ENCODE measurements around the gene GRIP2.

GRIP2 gene

GRCh38 chr3:14539742-14540491 is at the start of gene GRIP2:
TSS of gene GRIP2 (minus strand) at chr3:14540342. CDS start at chr3:14540308, 34 bp downstream.
- H3K4me3 ChIP-seq (ENCODE audit: low read depth in 1 of 2, low read length in 2 of 2): no peak within 1 kb of the TSS
- H3K4me1 ChIP-seq (ENCODE audit: control insufficient read depth in 1 of 2, insufficient read depth in 2 of 2, low read length in 2 of 2): no peaks in the 10 kb centered on the region
- H3K27ac ChIP-seq (ENCODE audit: low read length): no peak within 1 kb of the TSS

DNA sequence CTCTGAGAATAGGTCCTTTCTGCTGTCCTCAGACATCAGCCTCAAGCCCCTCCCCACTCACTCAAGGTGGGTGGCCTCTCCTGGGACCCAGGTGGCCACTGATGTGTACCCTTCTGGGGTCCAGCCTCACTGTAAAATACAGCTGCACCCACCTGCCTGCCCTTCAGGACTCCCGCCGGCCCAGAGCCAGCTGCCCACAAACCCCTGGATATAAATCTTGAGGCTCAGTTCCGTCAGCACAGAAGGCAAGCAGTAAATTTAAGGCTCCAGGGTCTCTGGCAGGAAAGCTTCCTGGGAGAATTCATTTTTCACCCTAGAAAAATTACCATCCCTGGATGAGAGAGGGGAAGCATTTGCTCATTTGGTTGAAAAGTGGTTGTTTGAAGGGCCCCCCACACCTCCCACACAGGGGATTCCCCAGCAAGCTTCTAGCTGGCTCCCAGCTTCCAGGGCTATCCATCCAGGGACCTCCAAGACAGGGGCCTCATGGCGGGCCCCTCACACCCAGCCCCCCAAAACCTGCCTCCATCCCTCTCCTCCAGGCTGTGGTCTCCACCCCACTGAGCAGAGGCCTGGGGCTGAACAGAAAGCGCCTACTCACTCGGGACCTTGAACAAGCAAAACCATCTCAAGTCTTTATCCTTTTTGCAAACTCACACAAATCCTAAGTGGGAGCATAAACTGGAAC is 48.4 kb upstream of the GRIP2 start:
- Histone ChIP-seq H3K27ac (ENCODE audit: low read length) (no peak overlapping the region), H3K4me3 (ENCODE audit: low read depth in 1 of 2, low read length in 2 of 2) (no peak overlapping the region), H3K4me1 (ENCODE audit: control insufficient read depth in 1 of 2, insufficient read depth in 2 of 2, low read length in 2 of 2) (no peaks in the 10 kb centered on the region), H3K9me3 (ENCODE audit: control insufficient read depth in 1 of 2, low read length in 2 of 2) (no peaks in the 10 kb centered on the region), H3K36me3 (ENCODE audit: control insufficient read depth in 1 of 2, insufficient read depth in 2 of 2, low read length in 2 of 2) (no peaks in the 10 kb centered on the region), H3K27me3 (ENCODE audit: low read depth, low read length) (no peaks in the 10 kb centered on the region)

More at GRCh38 chr3:14539742-14540491, at the start of gene GRIP2:
- Histone ChIP-seq H3K36me3 (ENCODE audit: control insufficient read depth in 1 of 2, insufficient read depth in 2 of 2, low read length in 2 of 2) (no peaks in the 10 kb centered on the region), H3K27me3 (ENCODE audit: low read depth, low read length) (no peaks in the 10 kb centered on the region), H3K9me3 (ENCODE audit: control insufficient read depth in 1 of 2, low read length in 2 of 2) (no peaks in the 10 kb centered on the region)

- Histone ChIP-seq H3K9me3 (ENCODE audit: control insufficient read depth in 1 of 2, low read length in 2 of 2) (no peaks in the 10 kb centered on the region), H3K4me1 (ENCODE audit: control insufficient read depth in 1 of 2, insufficient read depth in 2 of 2, low read length in 2 of 2) (no peaks in the 10 kb centered on the region), H3K36me3 (ENCODE audit: control insufficient read depth in 1 of 2, insufficient read depth in 2 of 2, low read length in 2 of 2) (no peaks in the 10 kb centered on the region), H3K27ac (ENCODE audit: low read length) (no peak overlapping the region), H3K27me3 (ENCODE audit: low read depth, low read length) (no peaks in the 10 kb centered on the region), H3K4me3 (ENCODE audit: low read depth in 1 of 2, low read length in 2 of 2) (no peak overlapping the region)
Observed at GRCh38 chr3:14587740-14588360, 47.7 kb upstream of the GRIP2 start.

- Histone ChIP-seq H3K27ac (ENCODE audit: low read length) (no peak overlapping the region), H3K27me3 (ENCODE audit: low read depth, low read length) (no peaks in the 10 kb centered on the region)
Observed at GRCh38 chr3:14586611-14587010, 46.5 kb upstream of the GRIP2 start.

DNA sequence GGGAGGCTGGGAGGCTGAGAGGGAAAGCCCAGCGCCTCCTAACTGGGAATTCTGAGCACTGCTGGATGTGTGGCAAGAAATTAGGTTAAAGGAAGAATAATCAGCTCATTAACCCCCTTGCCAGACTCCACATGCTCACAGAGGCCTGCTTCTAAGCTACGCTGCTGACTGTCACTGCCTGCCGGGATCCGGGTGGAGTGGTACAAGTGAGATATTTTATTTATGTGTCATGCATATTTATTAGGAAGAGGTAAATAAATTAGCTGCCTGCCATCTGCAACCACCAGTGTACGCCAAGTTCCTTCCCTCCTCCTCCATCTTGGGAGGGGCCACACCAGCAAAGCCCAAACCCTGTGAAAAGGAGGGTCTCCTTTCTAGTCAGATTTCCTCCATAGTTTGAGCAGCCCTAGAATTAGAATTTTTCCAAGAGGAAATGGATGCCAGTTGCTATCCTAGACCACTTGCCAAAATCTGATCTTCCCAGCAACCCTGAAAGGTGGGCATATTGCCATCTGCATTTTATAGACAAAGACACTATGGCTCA is 43.5 kb upstream of the GRIP2 start:
- Histone ChIP-seq H3K4me3 (ENCODE audit: low read depth in 1 of 2, low read length in 2 of 2) (no peak overlapping the region), H3K4me1 (ENCODE audit: control insufficient read depth in 1 of 2, insufficient read depth in 2 of 2, low read length in 2 of 2) (no peaks in the 10 kb centered on the region), H3K27me3 (ENCODE audit: low read depth, low read length) (no peaks in the 10 kb centered on the region), H3K27ac (ENCODE audit: low read length) (no peak overlapping the region), H3K9me3 (ENCODE audit: control insufficient read depth in 1 of 2, low read length in 2 of 2) (no peaks in the 10 kb centered on the region), H3K36me3 (ENCODE audit: control insufficient read depth in 1 of 2, insufficient read depth in 2 of 2, low read length in 2 of 2) (no peaks in the 10 kb centered on the region)

More at GRCh38 chr3:14586611-14587010, 46.5 kb upstream of the GRIP2 start:
- no peaks in the 10 kb centered on the region for H3K4me1 ChIP-seq (ENCODE audit: control insufficient read depth in 1 of 2, insufficient read depth in 2 of 2, low read length in 2 of 2)
- H3K36me3 ChIP-seq (ENCODE audit: control insufficient read depth in 1 of 2, insufficient read depth in 2 of 2, low read length in 2 of 2): no peaks in the 10 kb centered on the region
- H3K4me3 ChIP-seq (ENCODE audit: low read depth in 1 of 2, low read length in 2 of 2): no peak overlapping the region
- H3K9me3 ChIP-seq (ENCODE audit: control insufficient read depth in 1 of 2, low read length in 2 of 2): no peaks in the 10 kb centered on the region

- Histone ChIP-seq H3K4me1 (ENCODE audit: control insufficient read depth in 1 of 2, insufficient read depth in 2 of 2, low read length in 2 of 2) (no peaks in the 10 kb centered on the region), H3K36me3 (ENCODE audit: control insufficient read depth in 1 of 2, insufficient read depth in 2 of 2, low read length in 2 of 2) (no peaks in the 10 kb centered on the region), H3K27ac (ENCODE audit: low read length) (no peak overlapping the region), H3K27me3 (ENCODE audit: low read depth, low read length) (no peaks in the 10 kb centered on the region), H3K9me3 (ENCODE audit: control insufficient read depth in 1 of 2, low read length in 2 of 2) (no peaks in the 10 kb centered on the region), H3K4me3 (ENCODE audit: low read depth in 1 of 2, low read length in 2 of 2) (no peak overlapping the region)
Observed at GRCh38 chr3:14582045-14582410, 41.9 kb upstream of the GRIP2 start.

DNA sequence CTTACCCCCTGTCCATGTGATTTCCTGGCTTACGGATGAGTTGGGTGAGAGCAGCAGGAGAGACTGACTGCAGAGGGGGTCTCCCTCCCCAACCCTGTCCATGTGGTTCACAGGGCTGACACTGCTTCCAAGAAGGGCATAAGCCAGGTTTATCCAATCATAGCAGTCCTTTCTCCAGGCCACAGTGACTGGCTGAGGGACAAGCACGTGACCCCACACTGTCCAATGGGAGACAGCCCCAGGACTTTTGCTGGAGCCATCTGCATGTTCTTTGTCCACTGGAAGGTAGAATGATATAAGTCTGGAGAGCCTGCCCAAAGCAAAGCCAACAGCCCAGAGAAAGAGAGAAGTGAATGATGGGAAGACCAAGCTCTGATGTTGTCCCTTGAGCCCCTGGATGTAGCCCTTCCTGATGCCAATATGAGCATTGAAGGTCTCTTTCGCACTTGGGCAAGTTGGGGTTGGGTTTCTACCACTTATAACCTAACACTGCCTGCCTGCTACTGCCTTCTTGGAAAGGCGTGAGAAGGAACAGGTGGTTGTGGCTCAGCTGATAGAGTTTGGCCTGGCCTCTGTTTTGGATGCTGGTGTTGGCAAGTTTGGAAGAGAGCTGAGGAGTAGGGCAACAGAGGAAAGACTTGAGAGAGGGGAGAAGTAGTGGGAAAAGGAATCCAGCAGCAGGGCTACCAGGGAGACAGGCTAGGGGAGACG is 41.3 kb upstream of the GRIP2 start:
- no peak overlapping the region for H3K27ac ChIP-seq (ENCODE audit: low read length)
- H3K9me3 ChIP-seq (ENCODE audit: control insufficient read depth in 1 of 2, low read length in 2 of 2): no peaks in the 10 kb centered on the region
- no peaks in the 10 kb centered on the region for H3K4me1 ChIP-seq (ENCODE audit: control insufficient read depth in 1 of 2, insufficient read depth in 2 of 2, low read length in 2 of 2)
- H3K36me3 ChIP-seq (ENCODE audit: control insufficient read depth in 1 of 2, insufficient read depth in 2 of 2, low read length in 2 of 2): no peaks in the 10 kb centered on the region
- H3K27me3 ChIP-seq (ENCODE audit: low read depth, low read length): no peaks in the 10 kb centered on the region
- H3K4me3 ChIP-seq (ENCODE audit: low read depth in 1 of 2, low read length in 2 of 2): no peak overlapping the region

- Histone ChIP-seq H3K4me1 (ENCODE audit: control insufficient read depth in 1 of 2, insufficient read depth in 2 of 2, low read length in 2 of 2) (no peaks in the 10 kb centered on the region), H3K36me3 (ENCODE audit: control insufficient read depth in 1 of 2, insufficient read depth in 2 of 2, low read length in 2 of 2) (no peaks in the 10 kb centered on the region), H3K27ac (ENCODE audit: low read length) (no peak overlapping the region), H3K4me3 (ENCODE audit: low read depth in 1 of 2, low read length in 2 of 2) (no peak overlapping the region), H3K9me3 (ENCODE audit: control insufficient read depth in 1 of 2, low read length in 2 of 2) (no peaks in the 10 kb centered on the region), H3K27me3 (ENCODE audit: low read depth, low read length) (no peaks in the 10 kb centered on the region)
Observed at GRCh38 chr3:14577897-14578296, 37.8 kb upstream of the GRIP2 start.

DNA sequence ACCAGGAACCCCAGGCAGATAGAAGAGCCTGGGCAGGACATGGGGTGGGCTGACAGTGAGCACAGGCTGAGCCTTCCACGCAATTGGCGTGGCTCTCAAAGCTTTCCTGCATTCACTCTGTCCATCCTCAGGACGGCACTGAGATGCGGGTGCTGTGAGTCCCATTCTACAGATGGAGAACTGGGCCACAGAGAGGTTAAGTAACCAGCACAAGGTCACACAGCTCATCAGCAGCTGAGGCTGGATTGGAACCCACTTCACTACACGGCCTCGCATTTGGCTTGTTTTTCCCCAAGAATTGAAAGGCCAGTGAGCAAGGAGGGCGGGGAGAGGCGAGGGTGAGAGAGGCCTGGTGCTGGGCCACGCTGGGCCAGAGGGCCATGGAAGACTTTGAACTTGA is 36.0 kb upstream of the GRIP2 start:
- no peak overlapping the region for H3K27ac ChIP-seq (ENCODE audit: low read length)
- no peaks in the 10 kb centered on the region for H3K9me3 ChIP-seq (ENCODE audit: control insufficient read depth in 1 of 2, low read length in 2 of 2)
- no peaks in the 10 kb centered on the region for H3K4me1 ChIP-seq (ENCODE audit: control insufficient read depth in 1 of 2, insufficient read depth in 2 of 2, low read length in 2 of 2)
- no peaks in the 10 kb centered on the region for H3K27me3 ChIP-seq (ENCODE audit: low read depth, low read length)
- H3K4me3 ChIP-seq (ENCODE audit: low read depth in 1 of 2, low read length in 2 of 2): no peak overlapping the region
- H3K36me3 ChIP-seq (ENCODE audit: control insufficient read depth in 1 of 2, insufficient read depth in 2 of 2, low read length in 2 of 2): no peaks in the 10 kb centered on the region

DNA sequence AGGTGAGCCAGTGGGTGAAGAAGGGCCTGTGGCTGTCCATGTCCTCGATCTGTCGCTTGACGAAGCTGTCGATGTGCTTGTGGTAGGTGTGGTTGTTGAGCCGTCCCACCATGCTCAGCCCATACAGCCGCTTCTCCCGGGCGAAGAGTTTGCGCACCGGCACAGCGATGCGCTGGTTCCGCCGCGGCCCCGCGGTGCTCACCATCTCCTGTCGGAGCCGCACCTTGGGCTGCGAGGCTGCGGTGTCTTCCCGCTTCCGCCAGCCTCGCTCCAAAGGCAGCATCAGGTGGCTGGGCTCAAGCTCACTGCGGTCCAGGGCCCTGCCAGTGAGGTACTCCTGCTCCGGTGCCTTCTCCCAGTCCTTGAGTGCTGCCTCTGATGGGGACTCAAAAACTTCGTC is 34.0 kb upstream of the GRIP2 start:
- Histone ChIP-seq H3K4me1 (ENCODE audit: control insufficient read depth in 1 of 2, insufficient read depth in 2 of 2, low read length in 2 of 2) (no peaks in the 10 kb centered on the region), H3K4me3 (ENCODE audit: low read depth in 1 of 2, low read length in 2 of 2) (no peak overlapping the region), H3K36me3 (ENCODE audit: control insufficient read depth in 1 of 2, insufficient read depth in 2 of 2, low read length in 2 of 2) (no peaks in the 10 kb centered on the region), H3K27me3 (ENCODE audit: low read depth, low read length) (no peaks in the 10 kb centered on the region), H3K9me3 (ENCODE audit: control insufficient read depth in 1 of 2, low read length in 2 of 2) (no peaks in the 10 kb centered on the region), H3K27ac (ENCODE audit: low read length) (no peak overlapping the region)

DNA sequence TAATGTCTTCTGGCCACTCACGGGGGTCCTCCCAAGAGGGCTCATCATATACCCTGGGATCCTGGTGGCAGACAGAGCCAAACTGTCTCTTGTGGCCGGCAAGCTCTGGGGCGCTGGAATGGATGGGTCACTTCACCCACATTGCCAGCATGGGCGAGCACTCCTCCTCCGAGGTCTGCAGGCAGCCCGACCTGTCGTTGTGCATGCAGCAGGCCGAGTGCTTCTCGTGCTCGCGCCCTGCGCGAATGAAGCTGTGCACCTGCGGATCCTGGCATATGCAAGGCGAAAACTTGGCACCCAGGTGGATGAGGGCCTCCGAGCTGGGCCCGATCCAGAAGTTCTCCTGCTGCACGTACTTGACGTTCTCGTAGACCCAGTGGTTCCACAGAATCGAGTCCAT is 33.6 kb upstream of the GRIP2 start:
- Histone ChIP-seq H3K36me3 (ENCODE audit: control insufficient read depth in 1 of 2, insufficient read depth in 2 of 2, low read length in 2 of 2) (no peaks in the 10 kb centered on the region), H3K4me1 (ENCODE audit: control insufficient read depth in 1 of 2, insufficient read depth in 2 of 2, low read length in 2 of 2) (no peaks in the 10 kb centered on the region), H3K27ac (ENCODE audit: low read length) (no peak overlapping the region), H3K4me3 (ENCODE audit: low read depth in 1 of 2, low read length in 2 of 2) (no peak overlapping the region), H3K9me3 (ENCODE audit: control insufficient read depth in 1 of 2, low read length in 2 of 2) (no peaks in the 10 kb centered on the region), H3K27me3 (ENCODE audit: low read depth, low read length) (no peaks in the 10 kb centered on the region)

All from muscle layer of duodenum (tissue), 2 donors.